NCI-H1930 (cell line): Measurements from ENCODE around the gene TRPC1.

Experiments
- DNase-seq, 2 experiments: peaks; one replicate each; lab custom pipeline; 2025; lab: John Stamatoyannopoulos, UW

Gene TRPC1

GRCh38 chr3:142839831-142840230, 116.0 kb downstream of the TRPC1 start:
- no peak for DNase-seq

GRCh38 chr3:142844339-142844977, 120.6 kb downstream of the TRPC1 start:
- DNase-seq, result no peak

- DNase-seq, result no peak
Observed at GRCh38 chr3:142846779-142847577, 123.1 kb downstream of the TRPC1 start.

GRCh38 chr3:142849148-142849547, 125.3 kb downstream of the TRPC1 start:
- no peak for DNase-seq

GRCh38 chr3:142850395-142851023, 126.7 kb downstream of the TRPC1 start:
- no peak for DNase-seq

GRCh38 chr3:142852009-142852408, 128.2 kb downstream of the TRPC1 start:
- no peak for DNase-seq

GRCh38 chr3:142853270-142854168, 129.7 kb downstream of the TRPC1 start:
- no peak for DNase-seq

GRCh38 chr3:142857056-142857455, 133.2 kb downstream of the TRPC1 start:
- no peak for DNase-seq
